WTC11 (cell line): ENCODE results near the gene KIF26A. TPM values are rescaled to one million over a fixed set of nuclear protein-coding genes. Genes with fewer than 3 reads are reported as not detected.

ENCODE experiments used
- ATAC-seq: fragments of 200-7000 bp; cut with Tn5 transposase; 2 replicates; pipeline ENCODE4 v1.10.0; 2021; ENCODE audit warnings: mild to moderate bottlenecking, moderate library complexity
- CTCF ChIA-PET: fragments of 300-600 bp; sonication (Branson Sonifier 250); formaldehyde crosslinking; loops from one replicate; lab custom pipeline; 2021; ENCODE audit warnings: antibody characterized with exemption; lab: Charles Lee
- POLR2A ChIA-PET: fragments of 350-600 bp; sonication (Branson Sonifier 250); formaldehyde crosslinking; loops from one replicate; lab custom pipeline; 2021; ENCODE audit warnings: antibody characterized with exemption; lab: Charles Lee
- DNase-seq: peaks from one replicate; pipeline ENCODE4 v3.0.0; 2021; ENCODE audit warnings: low spot score
- H3K27ac Mint-ChIP-seq: 2 replicates; pipeline ENCODE4 v1.8.0; 2021; ENCODE audit warnings: mixed read lengths
- H3K27me3 Mint-ChIP-seq: 2 replicates; pipeline ENCODE4 v1.8.0; 2021; ENCODE audit warnings: low read depth, mild to moderate bottlenecking, moderate library complexity, mixed read lengths
- H3K36me3 Mint-ChIP-seq: 2 replicates; pipeline ENCODE4 v1.8.0; 2021; ENCODE audit warnings: mixed read lengths
- H3K4me1 Mint-ChIP-seq: 2 replicates; pipeline ENCODE4 v1.8.0; 2022; ENCODE audit warnings: mixed read lengths
- H3K4me3 Mint-ChIP-seq: 2 replicates; pipeline ENCODE4 v1.8.0; 2021; ENCODE audit warnings: mild to moderate bottlenecking, moderate library complexity, mixed read lengths
- H3K9me3 Mint-ChIP-seq: 2 replicates; pipeline ENCODE4 v1.8.0; 2021; ENCODE audit warnings: mixed read lengths
- EMX1 ChIP-seq: fragments of 250-450 bp; sonication (Bioruptor Pico); IDR thresholded peaks from 2 replicates; pipeline ENCODE4 v1.8.0; 2021; ENCODE audit warnings: mild to moderate bottlenecking
- FOXK1 ChIP-seq: sonication (generic); formaldehyde crosslinking; IDR thresholded peaks from 2 replicates; pipeline ENCODE4 v1.8.0; 2022; ENCODE audit warnings: mild to moderate bottlenecking, moderate library complexity, missing genetic modification reagents
- GABPB1 ChIP-seq: sonication (generic); formaldehyde crosslinking; IDR thresholded peaks from 2 replicates; pipeline ENCODE4 v1.8.1; 2023; ENCODE audit warnings: mild to moderate bottlenecking, missing genetic modification reagents
- NFATC4 ChIP-seq: fragments of 250-450 bp; sonication (Bioruptor Pico); IDR thresholded peaks from 2 replicates; pipeline ENCODE4 v1.9.0; 2021; ENCODE audit warnings: mild to moderate bottlenecking
- NFE2L1 ChIP-seq: sonication (generic); formaldehyde crosslinking; IDR thresholded peaks from 2 replicates; pipeline ENCODE4 v1.8.1; 2023; ENCODE audit warnings: missing genetic modification reagents
- OVOL2 ChIP-seq: fragments of 250-450 bp; sonication (Bioruptor Pico); IDR thresholded peaks from 2 replicates; pipeline ENCODE4 v1.9.0; 2021; ENCODE audit warnings: mild to moderate bottlenecking, borderline replicate concordance
- RELA ChIP-seq: sonication (generic); formaldehyde crosslinking; IDR thresholded peaks from 2 replicates; pipeline ENCODE4 v1.8.1; 2022; ENCODE audit warnings: missing genetic modification reagents, mild to moderate bottlenecking, borderline replicate concordance
- SMAD4 ChIP-seq: sonication (generic); formaldehyde crosslinking; IDR thresholded peaks from 2 replicates; pipeline ENCODE4 v1.8.0; 2022; ENCODE audit warnings: mild to moderate bottlenecking, missing genetic modification reagents
- SOX15 ChIP-seq: fragments of 250-450 bp; sonication (Bioruptor Pico); IDR thresholded peaks from 2 replicates; pipeline ENCODE4 v1.9.0; 2021; ENCODE audit warnings: mild to moderate bottlenecking
- TCF7 ChIP-seq: sonication (generic); formaldehyde crosslinking; IDR thresholded peaks from 2 replicates; pipeline ENCODE4 v1.8.0; 2022; ENCODE audit warnings: mild to moderate bottlenecking, low read depth, missing genetic modification reagents, moderate library complexity
- TP53 ChIP-seq: sonication (generic); formaldehyde crosslinking; IDR thresholded peaks from 2 replicates; pipeline ENCODE4 v1.8.1; 2023; ENCODE audit warnings: mild to moderate bottlenecking, missing genetic modification reagents
- ZNF317 ChIP-seq: sonication (generic); formaldehyde crosslinking; IDR thresholded peaks from 2 replicates; pipeline ENCODE4 v1.8.1; 2023; ENCODE audit warnings: low read depth, mild to moderate bottlenecking, moderate library complexity, missing genetic modification reagents, borderline replicate concordance
- ZNF423 ChIP-seq: fragments of 250-450 bp; sonication (Bioruptor Pico); IDR thresholded peaks from 2 replicates; pipeline ENCODE4 v2.1.2; 2022; ENCODE audit warnings: mild to moderate bottlenecking, moderate library complexity
- total RNA-seq: library from RNA; stranded (reverse); gene quantifications from 3 replicates; pipeline ENCODE4 v1.2.3, GENCODE V29; 2021
- TF ChIP-seq, protein P1 (sequence below): fragments of 250-450 bp; sonication (Bioruptor Pico); IDR thresholded peaks from 2 replicates; pipeline ENCODE4 v1.9.0; 2021; ENCODE audit warnings: mild to moderate bottlenecking
- TF ChIP-seq, protein P2 (sequence below): sonication (generic); formaldehyde crosslinking; IDR thresholded peaks from 2 replicates; pipeline ENCODE4 v1.8.1; 2022; ENCODE audit warnings: mild to moderate bottlenecking, missing genetic modification reagents, moderate library complexity, borderline replicate concordance
- TF ChIP-seq, protein P3 (sequence below): sonication (generic); formaldehyde crosslinking; IDR thresholded peaks from 2 replicates; pipeline ENCODE4 v1.8.0; 2022; ENCODE audit warnings: missing genetic modification reagents
- TF ChIP-seq, protein P4 (sequence below): sonication (generic); formaldehyde crosslinking; IDR thresholded peaks from 2 replicates; pipeline ENCODE4 v1.8.0; 2022; ENCODE audit warnings: mild to moderate bottlenecking, missing genetic modification reagents
- TF ChIP-seq, protein P5 (sequence below): sonication (generic); formaldehyde crosslinking; IDR thresholded peaks from 2 replicates; pipeline ENCODE4 v1.8.0; 2022; ENCODE audit warnings: mild to moderate bottlenecking, missing genetic modification reagents
- TF ChIP-seq, protein P6 (sequence below): sonication (generic); formaldehyde crosslinking; IDR thresholded peaks from 2 replicates; pipeline ENCODE4 v1.8.1; 2023; ENCODE audit warnings: mild to moderate bottlenecking, missing genetic modification reagents

KIF26A gene
- total RNA-seq, 1 experiment from 2014 or later: 53.4 TPM

DNA sequence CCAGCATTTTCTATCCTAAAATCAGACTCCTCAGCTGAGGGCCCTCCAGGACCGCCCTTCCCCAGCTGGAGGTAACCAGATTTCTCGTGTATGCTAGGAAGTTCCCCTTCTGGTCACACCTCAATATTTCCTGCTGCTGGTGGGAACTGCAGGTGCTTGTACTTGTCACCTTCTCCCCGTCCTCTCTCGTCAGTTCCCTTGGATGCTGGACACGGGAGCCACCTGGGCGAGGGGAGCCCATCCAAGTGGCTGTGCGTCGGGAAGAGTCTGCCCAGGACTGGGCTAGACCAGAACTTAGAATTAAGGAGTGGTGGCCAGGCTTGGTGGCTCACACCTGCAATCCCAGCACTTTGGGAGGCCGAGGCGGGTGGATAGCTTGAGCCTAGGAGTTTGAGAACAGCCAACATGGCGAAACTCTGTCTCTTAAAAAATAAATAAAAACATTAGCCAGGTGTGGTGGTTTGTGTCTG lies 23.2 kb upstream of the KIF26A start:
- no peaks in the 10 kb centered on the region for H3K4me1 Mint-ChIP-seq
- POLR2A ChIA-PET: no interaction called here
- H3K4me3 Mint-ChIP-seq: no peak overlapping the region
- TF ChIP-seq, protein P1, sequence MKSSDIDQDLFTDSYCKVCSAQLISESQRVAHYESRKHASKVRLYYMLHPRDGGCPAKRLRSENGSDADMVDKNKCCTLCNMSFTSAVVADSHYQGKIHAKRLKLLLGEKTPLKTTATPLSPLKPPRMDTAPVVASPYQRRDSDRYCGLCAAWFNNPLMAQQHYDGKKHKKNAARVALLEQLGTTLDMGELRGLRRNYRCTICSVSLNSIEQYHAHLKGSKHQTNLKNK (CRISPR knock-in tag): no peak
- H3K27me3 Mint-ChIP-seq: peaks cover 26% of the 10 kb centered on the region
- ATAC-seq (no peak), DNase-seq (no peak)
- H3K27ac Mint-ChIP-seq: no peak overlapping the region
- CTCF ChIA-PET: interaction anchor here (0.6 to 3.2 kb wide), 4 partner anchors 18 to 37 kb away, joined by 3 to 13 read pairs (median 6); no protein-coding TSS in a partner anchor
- no peaks in the 10 kb centered on the region for H3K36me3 Mint-ChIP-seq
- no peaks in the 10 kb centered on the region for H3K9me3 Mint-ChIP-seq

DNA sequence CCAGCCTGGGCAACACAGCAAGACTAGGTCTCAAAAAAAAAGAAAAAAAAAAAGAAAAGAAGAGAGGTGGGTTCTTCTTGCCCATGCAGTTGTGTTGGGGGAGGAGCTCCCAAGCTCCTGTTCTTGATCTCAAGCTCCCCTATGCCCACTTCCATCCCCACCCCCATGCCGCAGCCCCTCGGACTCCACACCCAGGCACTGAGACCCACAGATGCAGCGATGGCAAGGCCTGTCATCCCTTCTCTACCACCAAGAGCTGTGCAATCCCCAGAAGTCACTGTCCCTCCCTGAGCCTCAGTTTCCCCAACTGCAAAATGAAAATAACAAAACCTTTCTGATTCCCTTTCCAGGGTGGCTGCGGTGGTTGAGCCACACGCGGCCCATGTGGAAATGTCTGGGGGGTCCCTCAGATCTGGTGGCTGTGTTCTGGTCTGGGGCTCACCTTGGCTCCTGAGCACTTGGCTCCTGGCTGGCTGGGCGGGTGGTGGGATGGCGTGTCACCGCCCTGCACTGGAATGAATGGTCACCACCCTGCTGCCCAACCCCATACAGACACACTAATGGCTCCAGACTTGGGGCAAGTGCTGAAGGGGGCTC lies 22.6 kb upstream of the KIF26A start:
- POLR2A ChIA-PET: no interaction called here
- Mint-ChIP-seq H3K4me3 (peak overlapping the region; percentile 14; the same call in 1 of the 2 replicates), H3K4me1 (no peaks in the 10 kb centered on the region), H3K27me3 (peaks cover 26% of the 10 kb centered on the region), H3K27ac (no peak overlapping the region), H3K36me3 (no peaks in the 10 kb centered on the region), H3K9me3 (no peaks in the 10 kb centered on the region)
- TF ChIP-seq SOX15 (CRISPR knock-in tag) (no peak), SMAD4 (CRISPR knock-in tag) (no peak), FOXK1 (CRISPR knock-in tag) (no peak), RELA (CRISPR knock-in tag) (no peak), OVOL2 (CRISPR knock-in tag) (no peak)
- TF ChIP-seq, protein P2, sequence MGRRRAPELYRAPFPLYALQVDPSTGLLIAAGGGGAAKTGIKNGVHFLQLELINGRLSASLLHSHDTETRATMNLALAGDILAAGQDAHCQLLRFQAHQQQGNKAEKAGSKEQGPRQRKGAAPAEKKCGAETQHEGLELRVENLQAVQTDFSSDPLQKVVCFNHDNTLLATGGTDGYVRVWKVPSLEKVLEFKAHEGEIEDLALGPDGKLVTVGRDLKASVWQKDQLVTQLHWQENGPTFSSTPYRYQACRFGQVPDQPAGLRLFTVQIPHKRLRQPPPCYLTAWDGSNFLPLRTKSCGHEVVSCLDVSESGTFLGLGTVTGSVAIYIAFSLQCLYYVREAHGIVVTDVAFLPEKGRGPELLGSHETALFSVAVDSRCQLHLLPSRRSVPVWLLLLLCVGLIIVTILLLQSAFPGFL: no peak
- TF ChIP-seq, protein P3, sequence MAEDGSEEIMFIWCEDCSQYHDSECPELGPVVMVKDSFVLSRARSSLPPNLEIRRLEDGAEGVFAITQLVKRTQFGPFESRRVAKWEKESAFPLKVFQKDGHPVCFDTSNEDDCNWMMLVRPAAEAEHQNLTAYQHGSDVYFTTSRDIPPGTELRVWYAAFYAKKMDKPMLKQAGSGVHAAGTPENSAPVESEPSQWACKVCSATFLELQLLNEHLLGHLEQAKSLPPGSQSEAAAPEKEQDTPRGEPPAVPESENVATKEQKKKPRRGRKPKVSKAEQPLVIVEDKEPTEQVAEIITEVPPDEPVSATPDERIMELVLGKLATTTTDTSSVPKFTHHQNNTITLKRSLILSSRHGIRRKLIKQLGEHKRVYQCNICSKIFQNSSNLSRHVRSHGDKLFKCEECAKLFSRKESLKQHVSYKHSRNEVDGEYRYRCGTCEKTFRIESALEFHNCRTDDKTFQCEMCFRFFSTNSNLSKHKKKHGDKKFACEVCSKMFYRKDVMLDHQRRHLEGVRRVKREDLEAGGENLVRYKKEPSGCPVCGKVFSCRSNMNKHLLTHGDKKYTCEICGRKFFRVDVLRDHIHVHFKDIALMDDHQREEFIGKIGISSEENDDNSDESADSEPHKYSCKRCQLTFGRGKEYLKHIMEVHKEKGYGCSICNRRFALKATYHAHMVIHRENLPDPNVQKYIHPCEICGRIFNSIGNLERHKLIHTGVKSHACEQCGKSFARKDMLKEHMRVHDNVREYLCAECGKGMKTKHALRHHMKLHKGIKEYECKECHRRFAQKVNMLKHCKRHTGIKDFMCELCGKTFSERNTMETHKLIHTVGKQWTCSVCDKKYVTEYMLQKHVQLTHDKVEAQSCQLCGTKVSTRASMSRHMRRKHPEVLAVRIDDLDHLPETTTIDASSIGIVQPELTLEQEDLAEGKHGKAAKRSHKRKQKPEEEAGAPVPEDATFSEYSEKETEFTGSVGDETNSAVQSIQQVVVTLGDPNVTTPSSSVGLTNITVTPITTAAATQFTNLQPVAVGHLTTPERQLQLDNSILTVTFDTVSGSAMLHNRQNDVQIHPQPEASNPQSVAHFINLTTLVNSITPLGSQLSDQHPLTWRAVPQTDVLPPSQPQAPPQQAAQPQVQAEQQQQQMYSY (CRISPR knock-in tag): no peak
- TF ChIP-seq, protein P4, sequence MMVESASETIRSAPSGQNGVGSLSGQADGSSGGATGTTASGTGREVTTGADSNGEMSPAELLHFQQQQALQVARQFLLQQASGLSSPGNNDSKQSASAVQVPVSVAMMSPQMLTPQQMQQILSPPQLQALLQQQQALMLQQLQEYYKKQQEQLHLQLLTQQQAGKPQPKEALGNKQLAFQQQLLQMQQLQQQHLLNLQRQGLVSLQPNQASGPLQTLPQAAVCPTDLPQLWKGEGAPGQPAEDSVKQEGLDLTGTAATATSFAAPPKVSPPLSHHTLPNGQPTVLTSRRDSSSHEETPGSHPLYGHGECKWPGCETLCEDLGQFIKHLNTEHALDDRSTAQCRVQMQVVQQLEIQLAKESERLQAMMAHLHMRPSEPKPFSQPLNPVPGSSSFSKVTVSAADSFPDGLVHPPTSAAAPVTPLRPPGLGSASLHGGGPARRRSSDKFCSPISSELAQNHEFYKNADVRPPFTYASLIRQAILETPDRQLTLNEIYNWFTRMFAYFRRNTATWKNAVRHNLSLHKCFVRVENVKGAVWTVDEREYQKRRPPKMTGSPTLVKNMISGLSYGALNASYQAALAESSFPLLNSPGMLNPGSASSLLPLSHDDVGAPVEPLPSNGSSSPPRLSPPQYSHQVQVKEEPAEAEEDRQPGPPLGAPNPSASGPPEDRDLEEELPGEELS (CRISPR knock-in tag): no peak
- TF ChIP-seq, protein P5, sequence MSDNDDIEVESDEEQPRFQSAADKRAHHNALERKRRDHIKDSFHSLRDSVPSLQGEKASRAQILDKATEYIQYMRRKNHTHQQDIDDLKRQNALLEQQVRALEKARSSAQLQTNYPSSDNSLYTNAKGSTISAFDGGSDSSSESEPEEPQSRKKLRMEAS: no peak
- CTCF ChIA-PET: interaction anchor here (0.6 to 3.2 kb wide), 4 partner anchors 19 to 38 kb away, joined by 3 to 13 read pairs (median 6); no protein-coding TSS in a partner anchor
- ATAC-seq (no peak), DNase-seq (no peak)

DNA sequence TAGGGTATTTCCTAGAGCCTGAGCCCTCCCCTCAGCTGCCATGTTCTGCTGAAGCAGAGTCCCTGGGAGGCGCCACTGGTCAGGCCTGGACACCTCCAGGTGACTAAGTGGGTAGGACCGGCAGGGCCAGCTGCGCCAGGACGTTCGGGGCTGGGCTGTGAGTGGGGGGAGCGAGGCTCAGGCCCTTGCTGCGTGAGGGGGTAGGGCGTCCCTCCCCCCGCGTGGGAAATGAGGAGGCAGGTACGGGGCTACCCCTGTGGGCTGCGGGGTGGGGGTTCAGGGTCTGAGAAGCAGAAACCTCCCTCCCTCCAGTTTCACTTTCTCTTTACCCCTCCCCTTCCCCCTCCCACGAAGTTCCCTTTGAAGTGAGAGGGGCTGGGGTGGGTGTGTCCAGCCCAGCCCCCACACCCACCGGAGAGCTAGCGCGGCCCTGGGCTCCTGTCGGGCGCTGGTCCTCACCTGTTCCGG lies 22.1 kb upstream of the KIF26A start:
- DNase-seq (peak; percentile 24), ATAC-seq (peak; percentile 6; the same call in 1 of the 2 replicates)
- H3K36me3 Mint-ChIP-seq: no peaks in the 10 kb centered on the region
- POLR2A ChIA-PET: no interaction called here
- H3K9me3 Mint-ChIP-seq: no peaks in the 10 kb centered on the region
- TF ChIP-seq ZNF317 (CRISPR knock-in tag) (no peak), TCF7 (CRISPR knock-in tag) (no peak), TP53 (no peak), NFATC4 (CRISPR knock-in tag) (no peak), ZNF423 (CRISPR knock-in tag) (no peak), EMX1 (CRISPR knock-in tag) (no peak), NFE2L1 (CRISPR knock-in tag) (no peak), GABPB1 (CRISPR knock-in tag) (no peak)
- TF ChIP-seq, protein P6, sequence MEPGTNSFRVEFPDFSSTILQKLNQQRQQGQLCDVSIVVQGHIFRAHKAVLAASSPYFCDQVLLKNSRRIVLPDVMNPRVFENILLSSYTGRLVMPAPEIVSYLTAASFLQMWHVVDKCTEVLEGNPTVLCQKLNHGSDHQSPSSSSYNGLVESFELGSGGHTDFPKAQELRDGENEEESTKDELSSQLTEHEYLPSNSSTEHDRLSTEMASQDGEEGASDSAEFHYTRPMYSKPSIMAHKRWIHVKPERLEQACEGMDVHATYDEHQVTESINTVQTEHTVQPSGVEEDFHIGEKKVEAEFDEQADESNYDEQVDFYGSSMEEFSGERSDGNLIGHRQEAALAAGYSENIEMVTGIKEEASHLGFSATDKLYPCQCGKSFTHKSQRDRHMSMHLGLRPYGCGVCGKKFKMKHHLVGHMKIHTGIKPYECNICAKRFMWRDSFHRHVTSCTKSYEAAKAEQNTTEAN (CRISPR knock-in tag): no peak
- peaks cover 26% of the 10 kb centered on the region for H3K27me3 Mint-ChIP-seq
- no peaks in the 10 kb centered on the region for H3K4me1 Mint-ChIP-seq
- CTCF ChIA-PET: interaction anchor here (1.2 to 3.2 kb wide), 4 partner anchors 21 to 39 kb away, joined by 3 to 13 read pairs (median 6); no protein-coding TSS in a partner anchor
- no peak overlapping the region for H3K27ac Mint-ChIP-seq
- peak overlapping the region; percentile 46; the same call in 1 of the 2 replicates for H3K4me3 Mint-ChIP-seq
